Osteocyte (in vitro differentiated cells): Measurements from ENCODE around the gene TPRA1. TPM values are rescaled to one million over a fixed set of nuclear protein-coding genes. Genes with fewer than 3 reads are reported as not detected.

Experiments
- DNase-seq: peaks from one replicate; pipeline ENCODE4 v3.0.0; 2021; ENCODE audit warnings: mixed read lengths; ENCODE audit not compliant: unreplicated experiment; ENCODE audit errors: extremely low spot score
- H3K27ac Mint-ChIP-seq: one replicate; pipeline ENCODE4 v1.8.0; 2021; ENCODE audit warnings: mild to moderate bottlenecking, mixed read lengths; ENCODE audit not compliant: unreplicated experiment
- H3K27me3 Mint-ChIP-seq: one replicate; pipeline ENCODE4 v1.8.0; 2021; ENCODE audit warnings: mixed read lengths; ENCODE audit not compliant: unreplicated experiment
- H3K36me3 Mint-ChIP-seq: one replicate; pipeline ENCODE4 v1.8.0; 2021; ENCODE audit warnings: mixed read lengths; ENCODE audit not compliant: unreplicated experiment
- H3K4me1 Mint-ChIP-seq: one replicate; pipeline ENCODE4 v1.8.0; 2021; ENCODE audit warnings: mixed read lengths; ENCODE audit not compliant: unreplicated experiment
- H3K4me3 Mint-ChIP-seq: one replicate; pipeline ENCODE4 v1.8.0; 2021; ENCODE audit warnings: mild to moderate bottlenecking, moderate library complexity, mixed read lengths; ENCODE audit not compliant: unreplicated experiment
- H3K9me3 Mint-ChIP-seq: one replicate; pipeline ENCODE4 v1.8.0; 2021; ENCODE audit warnings: mixed read lengths; ENCODE audit not compliant: unreplicated experiment
- total RNA-seq: library from RNA; stranded (reverse); gene quantifications from 2 replicates; pipeline ENCODE4 v1.2.1, GENCODE V29; 2021
- TF ChIP-seq, protein P1 (sequence below): fragments of 200-600 bp; sonication (generic); IDR thresholded peaks from 2 replicates; pipeline ENCODE4 v1.5.0; 2021; ENCODE audit warnings: antibody characterized with exemption, mild to moderate bottlenecking, moderate library complexity

The TPRA1 gene
- total RNA-seq, 1 donor from 2014 or later: 49.7 TPM

DNA sequence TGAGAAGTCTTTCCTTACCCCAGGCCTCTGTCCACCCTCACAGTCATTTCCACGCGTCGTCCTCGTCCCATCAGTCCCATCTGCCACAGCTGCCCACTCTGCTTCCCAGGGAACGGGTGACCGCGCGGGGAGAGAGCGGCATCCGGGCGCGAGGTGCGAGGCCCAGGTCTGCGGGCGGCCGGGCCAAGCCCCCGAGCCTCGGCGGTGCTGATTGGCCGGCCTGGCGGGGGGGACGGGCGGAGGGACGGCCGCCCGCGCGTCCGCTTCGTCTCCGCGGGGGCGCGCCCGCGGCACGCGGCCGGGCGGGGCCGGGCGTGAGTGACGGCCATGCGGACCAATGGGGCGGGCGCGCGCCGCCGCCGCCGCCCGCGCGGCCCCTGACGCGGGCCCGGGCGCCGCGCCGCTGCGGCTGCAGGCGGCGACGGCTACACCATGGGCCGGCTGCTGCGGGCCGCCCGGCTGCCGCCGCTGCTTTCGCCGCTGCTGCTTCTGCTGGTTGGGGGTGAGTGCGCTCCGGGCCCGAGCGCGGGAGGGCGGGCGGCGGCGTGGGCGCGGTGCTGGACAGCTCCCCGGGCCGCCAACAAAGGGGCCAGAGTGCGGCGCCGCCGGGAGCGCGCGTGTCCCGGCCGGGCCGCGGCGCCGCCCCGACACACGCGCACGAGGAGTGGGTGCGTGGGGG is 38.4 kb upstream of the TPRA1 start, which contains the start of gene PODXL2:
Gene PODXL2 (plus strand): TSS at position 398 of the 679 bp plus-strand sequence. CDS start 35 bp downstream, at position 433.
- Mint-ChIP-seq H3K9me3 (no peaks in the 10 kb centered on the region), H3K4me1 (peaks cover 19% of the 10 kb centered on the region), H3K4me3 (peak within 1 kb of the TSS; percentile 66), H3K36me3 (peaks cover 2% of the 10 kb centered on the region), H3K27me3 (peaks cover 53% of the 10 kb centered on the region), H3K27ac (no peak within 1 kb of the TSS)
- no peak for DNase-seq
- TF ChIP-seq, protein P1, sequence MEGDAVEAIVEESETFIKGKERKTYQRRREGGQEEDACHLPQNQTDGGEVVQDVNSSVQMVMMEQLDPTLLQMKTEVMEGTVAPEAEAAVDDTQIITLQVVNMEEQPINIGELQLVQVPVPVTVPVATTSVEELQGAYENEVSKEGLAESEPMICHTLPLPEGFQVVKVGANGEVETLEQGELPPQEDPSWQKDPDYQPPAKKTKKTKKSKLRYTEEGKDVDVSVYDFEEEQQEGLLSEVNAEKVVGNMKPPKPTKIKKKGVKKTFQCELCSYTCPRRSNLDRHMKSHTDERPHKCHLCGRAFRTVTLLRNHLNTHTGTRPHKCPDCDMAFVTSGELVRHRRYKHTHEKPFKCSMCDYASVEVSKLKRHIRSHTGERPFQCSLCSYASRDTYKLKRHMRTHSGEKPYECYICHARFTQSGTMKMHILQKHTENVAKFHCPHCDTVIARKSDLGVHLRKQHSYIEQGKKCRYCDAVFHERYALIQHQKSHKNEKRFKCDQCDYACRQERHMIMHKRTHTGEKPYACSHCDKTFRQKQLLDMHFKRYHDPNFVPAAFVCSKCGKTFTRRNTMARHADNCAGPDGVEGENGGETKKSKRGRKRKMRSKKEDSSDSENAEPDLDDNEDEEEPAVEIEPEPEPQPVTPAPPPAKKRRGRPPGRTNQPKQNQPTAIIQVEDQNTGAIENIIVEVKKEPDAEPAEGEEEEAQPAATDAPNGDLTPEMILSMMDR: no peak

DNA sequence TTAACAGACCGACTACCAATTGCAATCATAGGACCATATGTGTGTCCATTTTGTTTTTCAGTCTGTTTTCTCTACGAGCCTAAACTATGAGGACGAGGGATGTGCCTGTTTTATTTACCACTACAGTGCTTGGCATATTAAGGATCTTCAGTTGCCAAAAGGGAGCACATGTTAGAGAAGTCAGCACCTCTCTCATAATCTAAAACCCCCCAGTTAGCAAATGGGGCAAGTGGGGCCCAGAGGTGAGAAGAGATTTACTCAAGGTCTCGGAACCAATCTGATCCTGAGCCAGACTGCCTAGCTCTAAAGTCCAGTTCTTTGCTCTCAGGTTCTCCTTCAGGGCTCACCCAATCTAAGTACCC is 37.9 kb upstream of the TPRA1 start:
- Mint-ChIP-seq H3K27ac (no peak overlapping the region), H3K4me1 (peaks cover 19% of the 10 kb centered on the region), H3K4me3 (peak overlapping the region; percentile 66), H3K27me3 (peaks cover 53% of the 10 kb centered on the region), H3K36me3 (peaks cover 2% of the 10 kb centered on the region), H3K9me3 (no peaks in the 10 kb centered on the region)
- no peak for DNase-seq
- TF ChIP-seq, protein P1: no peak

DNA sequence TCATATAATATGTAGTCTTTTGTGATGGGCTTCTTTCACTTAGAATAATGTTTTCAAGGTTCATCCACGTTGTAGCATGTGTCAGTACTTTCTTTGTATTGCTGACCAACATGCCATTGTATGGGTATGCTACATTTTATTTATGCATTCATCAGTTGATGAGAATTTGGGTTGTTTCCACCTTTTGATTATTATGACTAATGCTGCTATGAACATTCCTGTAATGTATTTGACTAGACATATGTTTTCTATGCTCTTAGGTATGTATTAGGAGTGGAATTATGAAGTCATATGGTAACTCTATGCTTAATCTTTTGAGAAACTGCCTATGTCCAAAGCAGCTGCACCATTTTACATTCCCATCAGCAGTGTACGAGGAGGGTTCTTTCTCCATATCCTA is 35.3 kb upstream of the TPRA1 start:
- no peaks in the 10 kb centered on the region for H3K9me3 Mint-ChIP-seq
- peaks cover 42% of the 10 kb centered on the region for H3K27me3 Mint-ChIP-seq
- TF ChIP-seq, protein P1: no peak
- H3K4me3 Mint-ChIP-seq: no peak overlapping the region
- DNase-seq: no peak
- peaks cover 11% of the 10 kb centered on the region for H3K36me3 Mint-ChIP-seq
- H3K4me1 Mint-ChIP-seq: peaks cover 12% of the 10 kb centered on the region
- H3K27ac Mint-ChIP-seq: no peak overlapping the region

DNA sequence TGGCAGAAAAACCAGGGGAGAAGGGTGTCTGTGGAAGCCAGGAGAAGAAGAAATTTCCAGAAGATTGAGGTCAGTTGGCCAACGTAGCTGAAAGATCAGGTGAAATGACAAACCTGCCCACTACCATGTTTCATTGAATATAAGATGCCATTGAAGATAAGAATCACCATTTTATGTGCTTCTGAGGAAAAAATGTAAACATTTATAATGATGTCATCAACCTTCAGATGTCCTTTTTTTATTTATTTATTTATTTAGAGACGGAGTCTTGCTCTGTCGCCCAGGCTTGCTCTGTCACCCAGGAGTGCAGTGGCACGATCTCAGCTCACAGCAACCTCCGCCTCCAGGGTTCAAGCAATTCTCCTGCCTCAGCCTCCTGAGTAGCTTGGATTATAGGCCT is 33.5 kb upstream of the TPRA1 start:
- H3K27me3 Mint-ChIP-seq: peaks cover 32% of the 10 kb centered on the region
- H3K4me3 Mint-ChIP-seq: no peak overlapping the region
- no peak overlapping the region for H3K27ac Mint-ChIP-seq
- peaks cover 17% of the 10 kb centered on the region for H3K36me3 Mint-ChIP-seq
- TF ChIP-seq, protein P1: no peak
- peaks cover 3% of the 10 kb centered on the region for H3K4me1 Mint-ChIP-seq
- H3K9me3 Mint-ChIP-seq: no peaks in the 10 kb centered on the region
- no peak for DNase-seq

DNA sequence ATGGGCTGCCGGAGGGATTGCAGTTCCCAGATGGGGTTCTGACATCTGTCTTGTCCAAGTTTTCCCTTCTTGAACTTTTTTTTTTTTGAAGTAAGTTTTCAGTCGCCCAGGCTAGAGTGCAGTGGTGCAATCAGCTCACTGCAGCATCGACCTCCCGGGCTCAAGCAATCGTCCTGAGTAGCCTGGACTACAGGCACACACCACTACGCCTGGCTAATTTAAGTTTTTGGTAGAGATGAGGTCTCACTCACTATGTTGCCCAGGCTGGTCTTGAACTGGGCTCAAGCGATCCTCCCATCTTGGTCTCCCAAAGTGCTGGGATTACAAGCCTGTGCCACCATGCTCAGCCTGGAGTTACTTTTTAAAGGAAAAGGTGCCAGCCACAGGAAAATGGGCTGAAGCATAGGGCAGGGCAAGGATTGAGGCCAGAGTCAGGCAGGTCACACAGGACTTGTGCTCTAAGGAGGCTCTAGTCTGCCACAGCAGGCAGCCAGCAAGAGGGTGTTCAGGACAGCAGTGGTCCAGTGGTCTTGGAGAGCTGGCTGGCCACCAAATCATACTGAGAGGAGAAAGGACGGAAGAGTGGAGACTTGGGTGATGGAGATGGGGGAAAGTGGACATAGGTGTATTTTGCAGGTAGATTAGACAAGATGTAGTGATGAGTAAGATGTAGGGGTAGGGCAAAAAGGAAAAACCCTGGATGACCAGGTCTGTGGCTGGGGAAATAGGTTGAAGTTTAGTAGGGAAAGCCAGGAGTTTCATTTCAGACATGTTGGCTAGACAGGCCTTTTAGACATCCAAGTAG is 32.4 kb upstream of the TPRA1 start:
- Mint-ChIP-seq H3K27me3 (peaks cover 24% of the 10 kb centered on the region), H3K36me3 (peaks cover 24% of the 10 kb centered on the region)
- TF ChIP-seq, protein P1: no peak

More for the DNA sequence above, 32.4 kb upstream of the TPRA1 start:
- no peaks in the 10 kb centered on the region for H3K9me3 Mint-ChIP-seq
- no peak for DNase-seq
- no peak overlapping the region for H3K27ac Mint-ChIP-seq
- no peak overlapping the region for H3K4me3 Mint-ChIP-seq
- H3K4me1 Mint-ChIP-seq: no peaks in the 10 kb centered on the region
